ENCODE data around the gene TENM3.

TENM3 gene

GRCh38 chr4:182265881-182266280 is 22.7 kb downstream of the TENM3 start:
- no peak for DNase-seq
- TF ChIP-seq CTCF (IDR thresholded peaks at IDR 0.05; ENCODE audit: low read length) (no peak), EZH2phosphoT487 (IDR thresholded peaks at IDR 0.05; ENCODE audit: low read length) (no peak), EZH2 (optimal IDR thresholded peaks at IDR 0.05; ENCODE audit: low read depth, low read length) (no peak)

GRCh38 chr4:182267048-182267447 is 23.8 kb downstream of the TENM3 start:
- no peaks in the 10 kb centered on the region for H3K4me1 ChIP-seq (ENCODE audit: low read length)
- H3K79me2 ChIP-seq (ENCODE audit: low read length), result no peaks in the 10 kb centered on the region
- H3K9ac ChIP-seq (ENCODE audit: low read length), result no peak overlapping the region
- no peaks in the 10 kb centered on the region for H3F3A ChIP-seq (ENCODE audit: insufficient read depth, low read length)
- TF ChIP-seq CTCF (IDR thresholded peaks at IDR 0.05; ENCODE audit: low read length) (no peak), EZH2phosphoT487 (IDR thresholded peaks at IDR 0.05; ENCODE audit: low read length) (no peak)
- DNase-seq, result no peak
- no peak overlapping the region for H3K4me3 ChIP-seq (ENCODE audit: low read length)
- no peaks in the 10 kb centered on the region for H3K36me3 ChIP-seq (replicated peaks; ENCODE audit: insufficient read depth, low read length)
- H3K27ac ChIP-seq (ENCODE audit: low read length), result no peak overlapping the region
- H3K27me3 ChIP-seq (replicated peaks; ENCODE audit: insufficient read depth, low read length), result no peaks in the 10 kb centered on the region
- H3K9me3 ChIP-seq (replicated peaks; ENCODE audit: insufficient read depth, low read length), result no peaks in the 10 kb centered on the region
- H4K20me1 ChIP-seq (ENCODE audit: insufficient read depth, low read length), result no peaks in the 10 kb centered on the region
- no peak overlapping the region for H3K4me2 ChIP-seq (ENCODE audit: low read depth, low read length)
- H3K9me2 ChIP-seq (replicated peaks; ENCODE audit: insufficient read depth, low read length), result no peaks in the 10 kb centered on the region
- no peak overlapping the region for H2AFZ ChIP-seq (ENCODE audit: low read length)

More at GRCh38 chr4:182265881-182266280, 22.7 kb downstream of the TENM3 start:
- Histone ChIP-seq H3F3A (ENCODE audit: insufficient read depth, low read length) (no peaks in the 10 kb centered on the region), H3K9ac (ENCODE audit: low read length) (no peak overlapping the region), H3K79me2 (ENCODE audit: low read length) (no peaks in the 10 kb centered on the region), H3K27me3 (replicated peaks; ENCODE audit: insufficient read depth, low read length) (no peaks in the 10 kb centered on the region), H3K36me3 (replicated peaks; ENCODE audit: insufficient read depth, low read length) (no peaks in the 10 kb centered on the region), H3K4me2 (ENCODE audit: low read depth, low read length) (no peak overlapping the region), H3K4me1 (ENCODE audit: low read length) (no peaks in the 10 kb centered on the region), H4K20me1 (ENCODE audit: insufficient read depth, low read length) (no peaks in the 10 kb centered on the region), H3K27ac (ENCODE audit: low read length) (no peak overlapping the region), H2AFZ (ENCODE audit: low read length) (no peak overlapping the region), H3K9me2 (replicated peaks; ENCODE audit: insufficient read depth, low read length) (no peaks in the 10 kb centered on the region), H3K4me3 (ENCODE audit: low read length) (no peak overlapping the region), H3K9me3 (replicated peaks; ENCODE audit: insufficient read depth, low read length) (no peaks in the 10 kb centered on the region)

GRCh38 chr4:182268966-182269365 is 25.8 kb downstream of the TENM3 start:
- no peak overlapping the region for H3K9ac ChIP-seq (ENCODE audit: low read length)
- no peak overlapping the region for H3K27ac ChIP-seq (ENCODE audit: low read length)
- H3K36me3 ChIP-seq (replicated peaks; ENCODE audit: insufficient read depth, low read length), result no peaks in the 10 kb centered on the region
- H3K9me2 ChIP-seq (replicated peaks; ENCODE audit: insufficient read depth, low read length), result no peaks in the 10 kb centered on the region
- TF ChIP-seq EZH2 (optimal IDR thresholded peaks at IDR 0.05; ENCODE audit: low read depth, low read length) (no peak), EZH2phosphoT487 (IDR thresholded peaks at IDR 0.05; ENCODE audit: low read length) (no peak), CTCF (IDR thresholded peaks at IDR 0.05; ENCODE audit: low read length) (no peak)
- DNase-seq, result no peak
- no peaks in the 10 kb centered on the region for H3K9me3 ChIP-seq (replicated peaks; ENCODE audit: insufficient read depth, low read length)
- no peaks in the 10 kb centered on the region for H3K27me3 ChIP-seq (replicated peaks; ENCODE audit: insufficient read depth, low read length)
- H3K79me2 ChIP-seq (ENCODE audit: low read length), result no peaks in the 10 kb centered on the region
- H4K20me1 ChIP-seq (ENCODE audit: insufficient read depth, low read length), result no peaks in the 10 kb centered on the region
- H3F3A ChIP-seq (ENCODE audit: insufficient read depth, low read length), result no peaks in the 10 kb centered on the region
- no peak overlapping the region for H3K4me2 ChIP-seq (ENCODE audit: low read depth, low read length)
- H2AFZ ChIP-seq (ENCODE audit: low read length), result no peak overlapping the region
- no peak overlapping the region for H3K4me3 ChIP-seq (ENCODE audit: low read length)
- no peaks in the 10 kb centered on the region for H3K4me1 ChIP-seq (ENCODE audit: low read length)

All from MM.1S (cell line).